ENCODE data around the gene MAP2K7. TPM values are rescaled to one million over a fixed set of nuclear protein-coding genes. Genes with fewer than 3 reads are reported as not detected.
A peak's percentile ranks its signal among the peaks of the same experiment; 100 is the strongest.

The MAP2K7 gene
- total and polyA plus RNA-seq, 7 donors = 12.5 to 27.8 (median 16.5) TPM

DNA sequence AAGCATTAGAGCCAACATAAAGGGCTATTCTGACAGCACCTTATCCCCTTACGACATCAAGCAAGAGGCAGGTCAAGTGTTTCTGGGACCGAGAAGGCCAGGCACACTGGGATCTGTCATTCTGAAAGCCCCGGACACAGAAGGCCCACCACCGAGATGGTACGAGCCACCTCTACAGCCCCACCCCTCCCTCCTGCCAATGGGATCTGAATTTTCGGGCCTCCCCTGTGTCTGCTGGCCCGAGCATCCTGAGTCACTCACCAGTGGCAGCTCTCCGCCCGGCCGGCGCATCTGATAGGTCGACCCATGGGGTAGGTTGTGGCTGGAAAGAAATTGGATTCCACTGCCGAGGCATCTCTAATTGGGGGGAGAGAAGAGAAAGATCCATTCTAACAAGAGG lies 37.2 kb downstream of the MAP2K7 start:
- no peak for DNase-seq
- H3K36me3 ChIP-seq = peaks cover 16 to 54% (median 34%) of the 10 kb centered on the region in 4 donors
- peaks cover 3 to 53% (median 37%) of the 10 kb centered on the region in 4 donors for H3K4me1 ChIP-seq
- intact Hi-C loops (cut with DNase I) = no loop called here
- H3K27me3 ChIP-seq = no peaks in the 10 kb centered on the region
- 94% methylated on average over 13 of the region's 13 CpGs for WGBS, 2 donors
- H3K4me3 ChIP-seq = no peak overlapping the region
- TF ChIP-seq POLR2AphosphoS5 (IDR thresholded peaks at IDR 0.05) = no peak
- no peak for TF ChIP-seq POLR2A (IDR thresholded peaks at IDR 0.05)
- TF ChIP-seq EP300 (IDR thresholded peaks at IDR 0.05) = no peak
- TF ChIP-seq, protein P1, sequence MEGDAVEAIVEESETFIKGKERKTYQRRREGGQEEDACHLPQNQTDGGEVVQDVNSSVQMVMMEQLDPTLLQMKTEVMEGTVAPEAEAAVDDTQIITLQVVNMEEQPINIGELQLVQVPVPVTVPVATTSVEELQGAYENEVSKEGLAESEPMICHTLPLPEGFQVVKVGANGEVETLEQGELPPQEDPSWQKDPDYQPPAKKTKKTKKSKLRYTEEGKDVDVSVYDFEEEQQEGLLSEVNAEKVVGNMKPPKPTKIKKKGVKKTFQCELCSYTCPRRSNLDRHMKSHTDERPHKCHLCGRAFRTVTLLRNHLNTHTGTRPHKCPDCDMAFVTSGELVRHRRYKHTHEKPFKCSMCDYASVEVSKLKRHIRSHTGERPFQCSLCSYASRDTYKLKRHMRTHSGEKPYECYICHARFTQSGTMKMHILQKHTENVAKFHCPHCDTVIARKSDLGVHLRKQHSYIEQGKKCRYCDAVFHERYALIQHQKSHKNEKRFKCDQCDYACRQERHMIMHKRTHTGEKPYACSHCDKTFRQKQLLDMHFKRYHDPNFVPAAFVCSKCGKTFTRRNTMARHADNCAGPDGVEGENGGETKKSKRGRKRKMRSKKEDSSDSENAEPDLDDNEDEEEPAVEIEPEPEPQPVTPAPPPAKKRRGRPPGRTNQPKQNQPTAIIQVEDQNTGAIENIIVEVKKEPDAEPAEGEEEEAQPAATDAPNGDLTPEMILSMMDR (IDR thresholded peaks at IDR 0.05) = no peak
- no peaks in the 10 kb centered on the region for H3K9me3 ChIP-seq
- no peak overlapping the region for H3K27ac ChIP-seq

DNA sequence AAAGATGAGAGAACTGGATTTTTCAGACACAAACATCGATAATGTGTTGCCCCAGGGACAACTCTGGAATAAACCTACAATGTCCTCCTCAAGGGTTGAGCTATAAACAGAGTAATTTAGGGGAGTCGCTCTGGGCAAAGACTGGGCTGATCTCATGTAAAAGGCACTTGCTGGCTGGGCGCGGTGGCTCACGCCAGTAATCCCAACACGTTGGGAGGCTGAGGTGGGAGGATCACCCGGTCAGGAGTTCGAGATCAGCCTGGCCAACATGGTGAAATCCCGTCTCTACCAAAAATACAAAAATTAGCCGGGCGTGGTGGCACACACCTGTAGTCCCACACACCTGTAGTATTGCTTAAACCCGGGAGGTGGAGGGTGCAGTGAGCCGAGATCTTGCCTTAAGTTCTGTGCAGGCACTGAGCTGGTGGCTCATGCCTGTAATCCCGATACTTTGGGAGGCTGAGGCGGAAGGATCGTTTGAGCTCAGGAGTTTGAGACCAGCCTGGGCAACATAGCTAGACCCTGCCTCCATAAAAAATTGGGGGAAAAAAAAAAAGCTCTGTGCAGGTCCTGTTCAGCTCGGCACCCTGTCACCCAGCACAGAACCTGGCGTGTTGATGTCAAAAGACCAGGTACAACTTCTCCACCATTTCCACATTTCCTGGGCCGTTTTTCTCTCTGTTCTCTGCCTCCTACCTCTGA lies 38.4 kb downstream of the MAP2K7 start:
- no peak for DNase-seq
- Histone ChIP-seq H3K4me3 (peak overlapping the region in 2 of 4 donors; percentile 76 to 87), H3K36me3 (peaks cover 5 to 42% (median 23%) of the 10 kb centered on the region in 4 donors), H3K4me1 (peaks cover 3 to 53% (median 37%) of the 10 kb centered on the region in 4 donors), H3K27ac (peak overlapping the region in 2 of 4 donors; percentile 99), H3K9me3 (no peaks in the 10 kb centered on the region), H3K27me3 (no peaks in the 10 kb centered on the region)
- intact Hi-C loops (cut with DNase I) = no loop called here
- WGBS, 2 donors = 85 to 91% methylated on average over 19 of the region's 19 CpGs
- TF ChIP-seq EP300 (IDR thresholded peaks at IDR 0.05) (no peak), POLR2A (IDR thresholded peaks at IDR 0.05) (no peak)
- TF ChIP-seq, protein P1 (IDR thresholded peaks at IDR 0.05) = no peak

DNA sequence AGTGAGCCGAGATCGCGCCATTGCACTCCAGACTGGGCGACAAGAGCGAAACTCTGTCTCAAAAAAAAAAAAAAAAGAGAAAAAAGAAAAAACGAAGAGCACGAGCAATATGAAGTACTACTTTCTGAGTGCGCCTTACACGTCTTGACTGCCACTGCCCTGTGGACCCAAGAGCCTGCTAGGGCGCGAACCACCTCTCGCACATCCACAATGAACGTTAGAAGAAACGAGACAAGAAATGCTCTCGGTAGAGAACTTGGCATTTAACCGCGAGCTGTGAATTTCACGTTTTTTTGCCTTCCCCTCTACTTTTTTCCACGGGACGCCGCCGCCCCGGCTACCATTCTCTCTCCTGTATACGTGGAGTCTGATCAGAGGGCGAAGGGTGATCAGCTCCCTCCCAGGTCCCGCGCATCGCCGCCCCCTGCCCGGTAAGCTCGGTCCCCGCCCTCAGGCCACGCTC lies 39.3 kb downstream of the MAP2K7 start:
- peaks cover 0 to 32% (median 14%) of the 10 kb centered on the region in 4 donors for H3K36me3 ChIP-seq
- no peaks in the 10 kb centered on the region for H3K27me3 ChIP-seq
- no peaks in the 10 kb centered on the region for H3K9me3 ChIP-seq
- WGBS, 2 donors = 1 to 3% methylated on average over 33 of the region's 33 CpGs
- no peak for TF ChIP-seq POLR2A (IDR thresholded peaks at IDR 0.05)
- TF ChIP-seq POLR2AphosphoS5 (IDR thresholded peaks at IDR 0.05) = no peak
- TF ChIP-seq, protein P1 (IDR thresholded peaks at IDR 0.05) = no peak
- intact Hi-C loops (cut with DNase I) = no loop called here
- peaks cover 3 to 53% (median 37%) of the 10 kb centered on the region in 4 donors for H3K4me1 ChIP-seq
- peak overlapping the region; percentile 94 to 99 (median 96) for H3K27ac ChIP-seq
- no peak for DNase-seq
- H3K4me3 ChIP-seq = peak overlapping the region; percentile 68 to 87 (median 75)

DNA sequence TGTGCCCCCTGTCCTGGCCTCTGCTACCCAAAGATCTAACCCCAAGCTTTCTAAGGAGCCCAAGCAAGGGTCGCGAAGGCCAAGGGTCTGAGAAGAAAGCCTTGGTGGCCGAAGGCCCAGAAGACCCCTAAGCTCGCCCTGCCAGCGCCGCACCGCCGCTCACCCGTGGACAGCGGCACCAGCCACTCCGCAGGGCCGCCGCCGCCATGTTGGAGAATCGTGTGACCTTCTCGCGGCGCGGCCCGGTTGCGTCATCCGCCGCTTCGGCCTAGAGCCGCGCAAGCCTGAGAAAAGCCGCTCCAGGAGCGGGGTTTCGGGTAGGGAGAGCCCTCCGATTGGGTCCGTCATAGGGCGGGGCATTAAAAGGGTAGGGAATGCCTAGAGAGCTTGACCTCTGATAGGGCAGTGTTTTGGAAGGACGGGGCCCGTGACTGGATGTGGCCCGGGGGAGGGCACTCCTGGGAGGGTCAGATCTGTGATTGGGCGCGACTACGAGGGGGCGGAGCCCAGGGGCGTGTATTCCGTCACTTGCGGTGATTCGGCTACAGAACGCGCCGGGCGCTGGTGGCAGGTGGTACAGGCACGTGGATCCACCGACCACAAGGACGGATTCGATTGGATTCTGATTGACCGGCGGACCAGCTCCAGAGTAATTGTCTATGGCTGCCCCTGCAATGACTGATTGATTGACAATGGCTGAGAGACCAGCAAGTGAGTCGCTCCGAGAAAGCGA lies 39.9 kb downstream of the MAP2K7 start, which contains the start of gene TIMM44:
Gene TIMM44, minus strand, starts transcription at position 223 of the 733 bp plus-strand sequence. Its CDS starts 15 bp downstream, at position 208.
- Histone ChIP-seq H3K27me3 (no peaks in the 10 kb centered on the region), H3K36me3 (peaks cover 0 to 26% (median 13%) of the 10 kb centered on the region in 4 donors), H3K27ac (peak within 1 kb of the TSS; percentile 94 to 99 (median 96)), H3K9me3 (no peaks in the 10 kb centered on the region), H3K4me3 (peak within 1 kb of the TSS; percentile 68 to 87 (median 75)), H3K4me1 (peaks cover 3 to 53% (median 37%) of the 10 kb centered on the region in 4 donors)
- DNase-seq = peak; percentile 100
- intact Hi-C loops (cut with DNase I) = loop anchor here (1.0 kb wide), 2 partner anchors 59 to 310 kb away; no protein-coding TSS in a partner anchor
- no peak for TF ChIP-seq EP300 (IDR thresholded peaks at IDR 0.05)
- TF ChIP-seq, protein P1 (IDR thresholded peaks at IDR 0.05) = no peak
- peak; percentile 60 to 71 for TF ChIP-seq POLR2A (IDR thresholded peaks at IDR 0.05)
- peak; percentile 80 to 94 (median 91) for TF ChIP-seq POLR2AphosphoS5 (IDR thresholded peaks at IDR 0.05)
- WGBS, 2 donors = 0 to 1% methylated on average over 56 of the region's 56 CpGs
